A549 (cell line): ENCODE measurements around the gene CYSLTR2.

Experiments
- CEBPB ChIP-seq, 2 experiments: fragments of >200 bp in 1 of 2; sonication (Bioruptor Twin) in 1 of 2; formaldehyde crosslinking in 1 of 2; IDR thresholded peaks; 2 replicates each; pipeline ENCODE4 v1.6.1; 2012 to 2016
- EHF ChIP-seq: fragments of 250-450 bp; sonication (Bioruptor Pico); IDR thresholded peaks from 2 replicates; pipeline ENCODE4 v1.5.0; 2020; ENCODE audit warnings: mild to moderate bottlenecking
- FOSL2 ChIP-seq, 2 experiments: fragments of 450-650 bp in 1 of 2; fragments of >200 bp in 1 of 2; sonication (Bioruptor Twin) in 1 of 2; formaldehyde crosslinking; IDR thresholded peaks; 2 replicates each; pipeline versions ENCODE4 v1.5.0 to v1.6.1; 2016 to 2020; ENCODE audit warnings: mild to moderate bottlenecking in 1 of 2, moderate library complexity in 1 of 2
- HDAC2 ChIP-seq: fragments of 200-600 bp; sonication (generic); IDR thresholded peaks from 2 replicates; pipeline ENCODE4 v1.6.1; 2016
- MYC ChIP-seq: IDR thresholded peaks from 2 replicates; pipeline ENCODE4 v1.6.1; 2012; ENCODE audit warnings: mild to moderate bottlenecking, inconsistent platforms, low read length, improper control_type of control experiment, borderline replicate concordance
- PHF8 ChIP-seq: fragments of 200-600 bp; sonication (generic); IDR thresholded peaks from 2 replicates; pipeline ENCODE4 v1.6.1; 2016; ENCODE audit warnings: low read depth, mild to moderate bottlenecking, antibody characterized with exemption, moderate library complexity, borderline replicate concordance
- POLR2A ChIP-seq: IDR thresholded peaks from 2 replicates; pipeline ENCODE4 v1.6.1; 2012; ENCODE audit warnings: mild to moderate bottlenecking, low read length
- RAD21 ChIP-seq, 2 experiments: fragments of >200 bp in 1 of 2; sonication (Bioruptor Twin) in 1 of 2; formaldehyde crosslinking in 1 of 2; IDR thresholded peaks in 1 of 2; conservative IDR thresholded peaks in 1 of 2; 2 replicates in 1 of 2; 3 replicates in 1 of 2; pipeline ENCODE4 v1.6.1; 2012 to 2018; ENCODE audit warnings: inconsistent platforms in 1 of 2
- RFX5 ChIP-seq: fragments of 450-650 bp; IDR thresholded peaks from 2 replicates; pipeline ENCODE4 v1.7.1; 2014; ENCODE audit warnings: antibody characterized with exemption, mild to moderate bottlenecking, moderate library complexity
- SMC3 ChIP-seq: fragments of >200 bp; sonication (Bioruptor Twin); formaldehyde crosslinking; IDR thresholded peaks from 3 replicates; pipeline ENCODE4 v1.6.1; 2018; ENCODE audit warnings: inconsistent platforms
- TF ChIP-seq, protein P1 (sequence below): fragments of >200 bp; sonication (Bioruptor Twin); formaldehyde crosslinking; IDR thresholded peaks from 3 replicates; pipeline ENCODE4 v1.5.1; 2016
- TF ChIP-seq, protein P2 (sequence below): fragments of 200-600 bp; sonication (generic); IDR thresholded peaks from 2 replicates; pipeline ENCODE4 v1.6.1; 2016; ENCODE audit warnings: antibody characterized with exemption, mild to moderate bottlenecking, moderate library complexity
- TF ChIP-seq, protein P3 (sequence below): IDR thresholded peaks from 2 replicates; pipeline ENCODE4 v1.6.1; 2012

DNA sequence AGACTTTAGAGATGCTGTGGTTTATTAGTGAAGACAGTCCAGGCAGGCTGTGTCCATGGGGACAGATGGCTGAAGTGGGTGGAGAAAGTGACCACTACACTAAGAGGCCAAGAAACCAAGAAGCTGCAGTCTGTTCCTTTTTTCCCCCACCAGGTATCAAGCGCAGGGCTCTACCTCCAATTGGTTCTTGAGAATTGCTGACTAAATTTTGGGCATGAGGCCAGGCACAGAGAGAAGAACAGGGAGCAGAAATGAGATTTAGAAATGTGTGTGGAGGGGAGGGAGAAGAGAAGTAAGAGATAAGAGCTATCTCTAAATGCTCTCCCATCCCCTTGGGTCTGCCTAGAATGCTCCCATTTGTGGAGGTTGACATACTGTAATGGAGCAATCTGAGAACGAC lies 12.3 kb upstream of the CYSLTR2 start:
- TF ChIP-seq, protein P1, sequence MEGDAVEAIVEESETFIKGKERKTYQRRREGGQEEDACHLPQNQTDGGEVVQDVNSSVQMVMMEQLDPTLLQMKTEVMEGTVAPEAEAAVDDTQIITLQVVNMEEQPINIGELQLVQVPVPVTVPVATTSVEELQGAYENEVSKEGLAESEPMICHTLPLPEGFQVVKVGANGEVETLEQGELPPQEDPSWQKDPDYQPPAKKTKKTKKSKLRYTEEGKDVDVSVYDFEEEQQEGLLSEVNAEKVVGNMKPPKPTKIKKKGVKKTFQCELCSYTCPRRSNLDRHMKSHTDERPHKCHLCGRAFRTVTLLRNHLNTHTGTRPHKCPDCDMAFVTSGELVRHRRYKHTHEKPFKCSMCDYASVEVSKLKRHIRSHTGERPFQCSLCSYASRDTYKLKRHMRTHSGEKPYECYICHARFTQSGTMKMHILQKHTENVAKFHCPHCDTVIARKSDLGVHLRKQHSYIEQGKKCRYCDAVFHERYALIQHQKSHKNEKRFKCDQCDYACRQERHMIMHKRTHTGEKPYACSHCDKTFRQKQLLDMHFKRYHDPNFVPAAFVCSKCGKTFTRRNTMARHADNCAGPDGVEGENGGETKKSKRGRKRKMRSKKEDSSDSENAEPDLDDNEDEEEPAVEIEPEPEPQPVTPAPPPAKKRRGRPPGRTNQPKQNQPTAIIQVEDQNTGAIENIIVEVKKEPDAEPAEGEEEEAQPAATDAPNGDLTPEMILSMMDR = no peak
- TF ChIP-seq RFX5 (no peak), SMC3 (no peak), FOSL2 (IDR thresholded peaks at IDR 0.05) (no peak), FOSL2 (CRISPR knock-in tag; IDR thresholded peaks at IDR 0.05) (no peak), POLR2A (no peak), CEBPB (IDR thresholded peaks at IDR 0.05) (no peak), HDAC2 (no peak), PHF8 (no peak), MYC (no peak), EHF (no peak), RAD21 (conservative IDR thresholded peaks at IDR 0.05 in 1 of 2, IDR thresholded peaks at IDR 0.05 in 1 of 2) (no peak)
- TF ChIP-seq, protein P2, sequence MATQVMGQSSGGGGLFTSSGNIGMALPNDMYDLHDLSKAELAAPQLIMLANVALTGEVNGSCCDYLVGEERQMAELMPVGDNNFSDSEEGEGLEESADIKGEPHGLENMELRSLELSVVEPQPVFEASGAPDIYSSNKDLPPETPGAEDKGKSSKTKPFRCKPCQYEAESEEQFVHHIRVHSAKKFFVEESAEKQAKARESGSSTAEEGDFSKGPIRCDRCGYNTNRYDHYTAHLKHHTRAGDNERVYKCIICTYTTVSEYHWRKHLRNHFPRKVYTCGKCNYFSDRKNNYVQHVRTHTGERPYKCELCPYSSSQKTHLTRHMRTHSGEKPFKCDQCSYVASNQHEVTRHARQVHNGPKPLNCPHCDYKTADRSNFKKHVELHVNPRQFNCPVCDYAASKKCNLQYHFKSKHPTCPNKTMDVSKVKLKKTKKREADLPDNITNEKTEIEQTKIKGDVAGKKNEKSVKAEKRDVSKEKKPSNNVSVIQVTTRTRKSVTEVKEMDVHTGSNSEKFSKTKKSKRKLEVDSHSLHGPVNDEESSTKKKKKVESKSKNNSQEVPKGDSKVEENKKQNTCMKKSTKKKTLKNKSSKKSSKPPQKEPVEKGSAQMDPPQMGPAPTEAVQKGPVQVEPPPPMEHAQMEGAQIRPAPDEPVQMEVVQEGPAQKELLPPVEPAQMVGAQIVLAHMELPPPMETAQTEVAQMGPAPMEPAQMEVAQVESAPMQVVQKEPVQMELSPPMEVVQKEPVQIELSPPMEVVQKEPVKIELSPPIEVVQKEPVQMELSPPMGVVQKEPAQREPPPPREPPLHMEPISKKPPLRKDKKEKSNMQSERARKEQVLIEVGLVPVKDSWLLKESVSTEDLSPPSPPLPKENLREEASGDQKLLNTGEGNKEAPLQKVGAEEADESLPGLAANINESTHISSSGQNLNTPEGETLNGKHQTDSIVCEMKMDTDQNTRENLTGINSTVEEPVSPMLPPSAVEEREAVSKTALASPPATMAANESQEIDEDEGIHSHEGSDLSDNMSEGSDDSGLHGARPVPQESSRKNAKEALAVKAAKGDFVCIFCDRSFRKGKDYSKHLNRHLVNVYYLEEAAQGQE = no peak
- TF ChIP-seq, protein P3, sequence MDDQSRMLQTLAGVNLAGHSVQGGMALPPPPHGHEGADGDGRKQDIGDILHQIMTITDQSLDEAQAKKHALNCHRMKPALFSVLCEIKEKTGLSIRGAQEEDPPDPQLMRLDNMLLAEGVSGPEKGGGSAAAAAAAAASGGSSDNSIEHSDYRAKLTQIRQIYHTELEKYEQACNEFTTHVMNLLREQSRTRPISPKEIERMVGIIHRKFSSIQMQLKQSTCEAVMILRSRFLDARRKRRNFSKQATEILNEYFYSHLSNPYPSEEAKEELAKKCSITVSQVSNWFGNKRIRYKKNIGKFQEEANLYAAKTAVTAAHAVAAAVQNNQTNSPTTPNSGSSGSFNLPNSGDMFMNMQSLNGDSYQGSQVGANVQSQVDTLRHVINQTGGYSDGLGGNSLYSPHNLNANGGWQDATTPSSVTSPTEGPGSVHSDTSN = no peak
